CD4-positive, alpha-beta memory T cell (primary cell): ENCODE results near the gene RNASEH2B. TPM values are rescaled to one million over a fixed set of nuclear protein-coding genes. Genes with fewer than 3 reads are reported as not detected.

Experiments used
- CTCF ChIA-PET: fragments of 350-600 bp; sonication (Branson Sonifier 250); formaldehyde crosslinking; loops from one replicate; lab custom pipeline; 2021; ENCODE audit warnings: inconsistent platforms; ENCODE audit not compliant: partially characterized antibody; lab: Charles Lee
- POLR2A ChIA-PET: fragments of 350-600 bp; sonication (Branson Sonifier 250); formaldehyde crosslinking; loops from one replicate; lab custom pipeline; 2021; ENCODE audit not compliant: partially characterized antibody; lab: Charles Lee
- DNase-seq, 5 donors: peaks; one replicate each; pipeline versions ENCODE4 v3.0.0 to v3.0.0-alpha.2; 2020 to 2022; ENCODE audit warnings: mixed read lengths in 1 of 5
- H3K27ac ChIP-seq: one replicate; pipeline ENCODE4 v1.7.0; 2013; ENCODE audit warnings: low read depth, low read length
- H3K27me3 ChIP-seq: 2 replicates; pipeline ENCODE4 v1.7.0; 2013; ENCODE audit warnings: mild to moderate bottlenecking, low read length, moderate library complexity; ENCODE audit not compliant: insufficient read depth
- H3K36me3 ChIP-seq: 2 replicates; pipeline ENCODE4 v1.7.0; 2013; ENCODE audit warnings: mild to moderate bottlenecking, low read length, moderate library complexity; ENCODE audit not compliant: insufficient read depth
- H3K4me1 ChIP-seq: 2 replicates; pipeline ENCODE4 v1.7.0; 2013; ENCODE audit warnings: mild to moderate bottlenecking, low read length, moderate library complexity; ENCODE audit not compliant: insufficient read depth
- H3K4me3 ChIP-seq, 2 donors: one replicate each; pipeline ENCODE4 v1.7.0; 2013; ENCODE audit warnings: low read length in 2 of 2, mild to moderate bottlenecking in 1 of 2
- H3K9me3 ChIP-seq, 2 donors: one replicate each; pipeline ENCODE4 v1.7.0; 2013; ENCODE audit warnings: low read length in 2 of 2, control low read depth in 1 of 2; ENCODE audit not compliant: control insufficient read depth in 1 of 2
- H3K27ac Mint-ChIP-seq, 7 donors: one replicate each; pipeline ENCODE4 v1.8.0; 2020 to 2021; ENCODE audit warnings: mixed read lengths in 7 of 7, mild to moderate bottlenecking in 6 of 7, inconsistent platforms in 3 of 7, moderate library complexity in 3 of 7
- H3K27me3 Mint-ChIP-seq, 2 donors: one replicate each; pipeline ENCODE4 v1.8.0; 2020 to 2021; ENCODE audit warnings: mixed read lengths in 2 of 2
- H3K36me3 Mint-ChIP-seq, 2 donors: one replicate each; pipeline ENCODE4 v1.8.0; 2020 to 2021; ENCODE audit warnings: mixed read lengths in 2 of 2, inconsistent platforms in 1 of 2, mild to moderate bottlenecking in 1 of 2
- H3K4me1 Mint-ChIP-seq, 4 donors: one replicate each; pipeline ENCODE4 v1.8.0; 2020 to 2021; ENCODE audit warnings: mixed read lengths in 4 of 4, mild to moderate bottlenecking in 1 of 4
- H3K4me3 Mint-ChIP-seq, 8 donors: one replicate each; pipeline ENCODE4 v1.8.0; 2020 to 2021; ENCODE audit warnings: mixed read lengths in 8 of 8, mild to moderate bottlenecking in 7 of 8, moderate library complexity in 6 of 8, inconsistent platforms in 3 of 8
- H3K9me3 Mint-ChIP-seq, 8 donors: one replicate each; pipeline ENCODE4 v1.8.0; 2020 to 2021; ENCODE audit warnings: mixed read lengths in 8 of 8, mild to moderate bottlenecking in 5 of 8, inconsistent platforms in 3 of 8, moderate library complexity in 1 of 8
- intact Hi-C: fragments of 100-400 bp; cut with micrococcal nuclease; formaldehyde crosslinking; loops from one replicate; pipeline ENCODE4 v1.15.1; 2023
- polyA plus RNA-seq, 2 donors: library from polyadenylated mRNA; unstranded; fragments of 300-500 nt; fragmentation: Illumina TruSeq; gene quantifications; one replicate each; pipeline ENCODE4 v1.2.3, GENCODE V29; 2021
- total RNA-seq, 2 experiments: library from RNA; stranded (reverse); gene quantifications; one replicate each; pipeline ENCODE4 v1.2.3, GENCODE V29; 2021

The RNASEH2B gene
- total and polyA plus RNA-seq, 4 experiments from 2014 or later = 88.9 to 133 (median 103) TPM

DNA sequence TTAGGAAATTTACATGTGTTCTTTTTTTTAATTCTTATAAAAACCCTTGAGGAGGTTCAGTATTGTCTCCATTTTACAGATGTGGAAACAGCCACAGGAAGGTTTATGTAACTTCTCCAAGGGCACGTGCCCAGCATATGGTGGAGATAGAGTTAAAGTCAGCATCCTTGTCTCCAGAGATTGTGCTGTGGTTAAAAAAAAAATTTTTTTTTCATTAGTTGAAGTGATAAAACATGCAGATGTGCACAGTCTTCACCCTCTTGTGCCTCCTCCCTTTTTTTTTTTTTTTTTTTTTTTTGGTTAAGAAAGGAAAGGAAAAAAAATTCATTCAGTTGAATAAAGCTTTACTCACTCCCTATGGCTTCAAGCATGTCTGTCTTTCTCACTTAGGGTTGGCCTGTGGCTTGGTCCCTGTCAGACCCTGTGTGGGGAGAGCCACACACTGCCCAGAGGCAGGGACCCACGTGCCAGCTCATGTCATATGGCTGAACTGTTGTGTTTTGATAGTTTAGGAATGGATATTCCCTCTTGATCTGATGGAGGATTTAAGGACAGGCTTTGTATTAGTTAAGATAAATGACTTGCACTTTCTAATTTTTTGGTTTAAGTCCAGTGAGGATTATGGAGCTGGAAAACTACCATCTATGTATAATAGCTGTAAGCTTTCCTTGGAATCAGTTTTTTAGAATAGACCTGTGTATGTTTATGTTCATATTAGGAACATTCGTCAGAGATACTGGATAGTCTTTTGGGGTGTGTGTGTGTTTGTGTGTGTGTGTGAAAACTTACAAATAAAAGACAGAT lies 19.3 kb downstream of the RNASEH2B start:
- ChIA-PET POLR2A (no interaction called here), CTCF (interaction anchor here (1.3 kb wide), 1 partner anchor 14 kb away, joined by 3 read pairs; no protein-coding TSS in a partner anchor)
- H3K27me3 Mint-ChIP-seq = no peaks in the 10 kb centered on the region
- intact Hi-C loops = no loop called here
- H3K27ac Mint-ChIP-seq = peak overlapping the region in 5 of 7 donors; percentile 3 to 61 (median 16)
- peaks cover 54 to 61% of the 10 kb centered on the region in 2 donors for H3K36me3 Mint-ChIP-seq
- peaks cover 27% of the 10 kb centered on the region for H3K4me1 ChIP-seq
- no peak overlapping the region for H3K4me3 Mint-ChIP-seq
- no peaks in the 10 kb centered on the region for H3K27me3 ChIP-seq
- no peaks in the 10 kb centered on the region for H3K9me3 ChIP-seq
- H3K9me3 Mint-ChIP-seq = peaks cover 0 to 17% (median 9%) of the 10 kb centered on the region in 8 donors
- DNase-seq = no peak
- H3K4me3 ChIP-seq = no peak overlapping the region
- H3K4me1 Mint-ChIP-seq = peaks cover 13 to 33% (median 23%) of the 10 kb centered on the region in 4 donors
- peaks cover 26% of the 10 kb centered on the region for H3K36me3 ChIP-seq
- H3K27ac ChIP-seq = no peak overlapping the region

- Mint-ChIP-seq H3K27ac (no peak overlapping the region), H3K4me1 (peaks cover 6 to 23% (median 13%) of the 10 kb centered on the region in 4 donors), H3K36me3 (peaks cover 75 to 76% of the 10 kb centered on the region in 2 donors), H3K9me3 (no peaks in the 10 kb centered on the region), H3K4me3 (no peak overlapping the region), H3K27me3 (no peaks in the 10 kb centered on the region)
- no peaks in the 10 kb centered on the region for H3K27me3 ChIP-seq
- no peak for DNase-seq
- peaks cover 49% of the 10 kb centered on the region for H3K36me3 ChIP-seq
- no peak overlapping the region for H3K4me3 ChIP-seq
- ChIA-PET CTCF (interaction anchor here (0.6 kb wide), 1 partner anchor 18 kb away, joined by 3 read pairs; no protein-coding TSS in a partner anchor), POLR2A (no interaction called here)
- H3K4me1 ChIP-seq = peaks cover 16% of the 10 kb centered on the region
- intact Hi-C loops = no loop called here
- H3K9me3 ChIP-seq = no peaks in the 10 kb centered on the region
- H3K27ac ChIP-seq = no peak overlapping the region
Measured at GRCh38 chr13:50932091-50932490, 22.5 kb downstream of the RNASEH2B start.

DNA sequence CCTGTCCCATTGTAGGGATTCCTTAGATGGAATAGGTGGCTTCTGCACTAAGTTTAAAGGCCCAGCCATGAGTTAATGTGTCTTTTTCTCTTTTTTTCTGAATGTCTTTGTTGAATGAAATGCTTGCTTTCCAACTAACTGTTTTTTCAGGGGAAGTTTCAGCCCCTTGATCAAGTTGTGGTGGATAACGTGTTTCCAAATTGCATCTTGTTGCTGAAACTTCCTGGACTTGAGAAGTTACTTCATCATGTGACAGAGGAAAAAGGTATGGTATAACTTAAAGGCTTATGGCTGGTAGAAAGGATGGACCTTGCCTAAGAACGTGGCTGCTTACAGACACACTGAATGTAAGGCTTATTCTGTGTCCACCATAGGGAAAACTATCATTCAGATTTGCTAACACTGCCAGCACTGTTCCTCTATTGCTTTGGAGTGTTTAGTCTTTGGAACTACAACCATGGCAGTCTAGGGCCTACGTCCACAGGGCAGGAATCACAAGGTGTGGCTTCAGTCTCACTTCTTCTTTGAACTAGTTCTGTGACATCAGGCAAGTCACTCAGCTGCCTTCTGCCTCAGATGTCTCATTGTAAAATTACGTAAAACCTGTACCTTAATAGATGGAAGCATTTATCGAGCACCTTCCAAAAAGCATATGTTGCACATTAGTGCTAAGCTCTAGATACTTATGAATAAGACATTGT lies 25.3 kb downstream of the RNASEH2B start:
- Mint-ChIP-seq H3K9me3 (no peaks in the 10 kb centered on the region), H3K27me3 (no peaks in the 10 kb centered on the region), H3K36me3 (peaks cover 75 to 78% of the 10 kb centered on the region in 2 donors), H3K27ac (no peak overlapping the region), H3K4me1 (peaks cover 0 to 9% (median 2%) of the 10 kb centered on the region in 4 donors), H3K4me3 (no peak overlapping the region)
- ChIA-PET POLR2A (no interaction called here), CTCF (no interaction called here)
- Histone ChIP-seq H3K4me1 (no peaks in the 10 kb centered on the region), H3K4me3 (no peak overlapping the region), H3K9me3 (no peaks in the 10 kb centered on the region), H3K27me3 (no peaks in the 10 kb centered on the region), H3K36me3 (peaks cover 58% of the 10 kb centered on the region), H3K27ac (no peak overlapping the region)
- DNase-seq = no peak
- intact Hi-C loops = no loop called here

GRCh38 chr13:50936679-50937078 lies 27.1 kb downstream of the RNASEH2B start:
- peaks cover 0 to 11% (median 1%) of the 10 kb centered on the region in 4 donors for H3K4me1 Mint-ChIP-seq
- Histone ChIP-seq H3K4me3 (no peak overlapping the region), H3K9me3 (no peaks in the 10 kb centered on the region), H3K27me3 (no peaks in the 10 kb centered on the region), H3K36me3 (peaks cover 50% of the 10 kb centered on the region), H3K4me1 (no peaks in the 10 kb centered on the region), H3K27ac (no peak overlapping the region)
- H3K27ac Mint-ChIP-seq = no peak overlapping the region
- no peak for DNase-seq
- no peaks in the 10 kb centered on the region for H3K9me3 Mint-ChIP-seq
- H3K4me3 Mint-ChIP-seq = no peak overlapping the region
- peaks cover 75 to 76% of the 10 kb centered on the region in 2 donors for H3K36me3 Mint-ChIP-seq
- POLR2A ChIA-PET = no interaction called here
- intact Hi-C loops = no loop called here
- no peaks in the 10 kb centered on the region for H3K27me3 Mint-ChIP-seq
- CTCF ChIA-PET = no interaction called here

DNA sequence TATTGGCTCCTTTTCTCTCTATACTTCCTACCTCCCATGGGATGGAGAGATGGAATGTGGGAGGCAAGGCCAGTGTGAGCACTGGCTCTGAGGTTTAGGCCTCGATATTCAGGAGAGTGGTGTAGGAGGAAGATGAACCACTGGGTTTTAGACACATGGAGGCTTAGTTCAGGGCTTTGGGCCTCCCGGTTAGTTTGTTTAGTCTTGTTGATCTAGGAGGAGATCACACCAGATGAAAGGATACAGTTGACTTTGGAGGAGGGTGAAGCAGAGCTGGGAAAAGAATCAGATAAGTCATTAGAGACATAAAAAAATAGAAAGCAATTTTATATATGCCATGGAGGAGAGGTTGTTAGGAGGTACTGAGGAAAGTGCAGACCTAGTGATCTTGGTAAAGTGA lies 30.9 kb downstream of the RNASEH2B start:
- H3K27me3 Mint-ChIP-seq = no peaks in the 10 kb centered on the region
- no peaks in the 10 kb centered on the region for H3K9me3 Mint-ChIP-seq
- Histone ChIP-seq H3K4me3 (no peak overlapping the region), H3K27me3 (no peaks in the 10 kb centered on the region), H3K9me3 (no peaks in the 10 kb centered on the region), H3K27ac (no peak overlapping the region), H3K4me1 (no peaks in the 10 kb centered on the region), H3K36me3 (peaks cover 24% of the 10 kb centered on the region)
- H3K27ac Mint-ChIP-seq = peak overlapping the region in 5 of 7 donors; percentile 0 to 75 (median 55)
- no peak overlapping the region for H3K4me3 Mint-ChIP-seq
- DNase-seq = no peak
- ChIA-PET CTCF (no interaction called here), POLR2A (no interaction called here)
- H3K4me1 Mint-ChIP-seq = peaks cover 0 to 8% (median 3%) of the 10 kb centered on the region in 4 donors
- H3K36me3 Mint-ChIP-seq = peaks cover 75 to 81% of the 10 kb centered on the region in 2 donors
- intact Hi-C loops = no loop called here

GRCh38 chr13:50941146-50941545 lies 31.6 kb downstream of the RNASEH2B start:
- no peak overlapping the region for H3K4me3 ChIP-seq
- H3K27ac Mint-ChIP-seq = peak overlapping the region in 2 of 7 donors; percentile 36 to 78
- H3K9me3 ChIP-seq = no peaks in the 10 kb centered on the region
- ChIA-PET POLR2A (no interaction called here), CTCF (no interaction called here)
- peaks cover 74 to 78% of the 10 kb centered on the region in 2 donors for H3K36me3 Mint-ChIP-seq
- H3K4me1 Mint-ChIP-seq = peaks cover 0 to 6% (median 2%) of the 10 kb centered on the region in 4 donors
- no peaks in the 10 kb centered on the region for H3K9me3 Mint-ChIP-seq
- no peaks in the 10 kb centered on the region for H3K4me1 ChIP-seq
- H3K36me3 ChIP-seq = peaks cover 18% of the 10 kb centered on the region
- intact Hi-C loops = no loop called here
- no peak for DNase-seq
- H3K27me3 ChIP-seq = no peaks in the 10 kb centered on the region
- no peak overlapping the region for H3K27ac ChIP-seq
- H3K27me3 Mint-ChIP-seq = no peaks in the 10 kb centered on the region
- H3K4me3 Mint-ChIP-seq = no peak overlapping the region

DNA sequence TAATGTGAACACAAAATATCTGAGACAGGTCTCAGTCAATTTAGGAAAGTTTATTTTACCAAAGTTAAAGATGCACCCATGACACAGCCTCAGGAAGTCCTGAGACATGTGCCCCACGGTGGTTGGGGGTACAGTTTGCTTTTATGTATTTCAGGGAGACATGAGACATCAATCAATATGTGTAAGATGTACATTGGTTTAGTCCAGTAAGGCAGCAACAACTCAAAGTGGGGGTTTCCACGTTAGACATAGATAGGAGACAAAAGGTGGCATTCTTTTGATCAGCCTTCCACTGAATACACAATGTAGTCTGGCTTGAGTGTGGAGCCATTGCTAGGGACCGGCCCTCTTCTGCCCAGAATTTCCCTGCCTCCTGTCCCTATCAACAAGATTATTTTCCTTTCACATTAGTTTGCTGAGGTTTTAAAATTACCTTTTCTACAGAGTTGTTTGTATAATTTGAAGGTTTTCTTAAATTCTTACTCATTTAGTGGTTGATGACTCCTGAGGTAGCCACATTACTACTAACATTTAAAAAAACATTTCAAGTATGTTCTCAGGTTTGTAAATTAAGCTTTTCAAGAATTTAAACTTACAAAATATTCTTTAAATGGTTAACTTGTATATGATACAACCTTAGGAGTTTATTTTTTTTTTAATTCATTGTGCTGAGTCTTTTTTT lies 33.2 kb downstream of the RNASEH2B start:
- H3K36me3 Mint-ChIP-seq = peaks cover 67 to 77% of the 10 kb centered on the region in 2 donors
- CTCF ChIA-PET = no interaction called here
- H3K27ac Mint-ChIP-seq = peak overlapping the region in 5 of 7 donors; percentile 13 to 67 (median 19)
- H3K4me3 Mint-ChIP-seq = no peak overlapping the region
- Histone ChIP-seq H3K27me3 (no peaks in the 10 kb centered on the region), H3K4me3 (no peak overlapping the region), H3K36me3 (peaks cover 14% of the 10 kb centered on the region), H3K27ac (no peak overlapping the region), H3K4me1 (no peaks in the 10 kb centered on the region), H3K9me3 (no peaks in the 10 kb centered on the region)
- intact Hi-C loops = no loop called here
- peaks cover 0 to 8% (median 2%) of the 10 kb centered on the region in 4 donors for H3K4me1 Mint-ChIP-seq
- POLR2A ChIA-PET = no interaction called here
- no peaks in the 10 kb centered on the region for H3K9me3 Mint-ChIP-seq
- no peak for DNase-seq
- no peaks in the 10 kb centered on the region for H3K27me3 Mint-ChIP-seq
